ENCODE measurements around the gene FMN1. TPM values are rescaled to one million over a fixed set of nuclear protein-coding genes. Genes with fewer than 3 reads are reported as not detected.

FMN1 gene
- total and polyA plus RNA-seq, 2 of the 8 experiments (the other 6 are each of a cell fraction or from before 2014, with no cell fraction given): 0.27 to 3.7 TPM

- no peak overlapping the region for H2BK120ac ChIP-seq (replicated peaks; ENCODE audit: low read depth, low read length)
- H2AK5ac ChIP-seq (ENCODE audit: low read depth, low read length): no peak overlapping the region
- no peak overlapping the region for H3K14ac ChIP-seq (ENCODE audit: insufficient read length)
- H3K4me3 ChIP-seq (ENCODE audit: extremely low read depth in 1 of 4, insufficient read depth in 2 of 4, low read depth in 3 of 4, low read length in 4 of 4): no peak overlapping the region
- DNase-seq (ENCODE audit: low read depth in 1 of 2, low spot score in 2 of 2): no peak
- no peak overlapping the region for H3K56ac ChIP-seq (replicated peaks; ENCODE audit: insufficient read length, low read depth, low read length)
- no peaks in the 10 kb centered on the region for H3K23me2 ChIP-seq (ENCODE audit: low read depth, low read length)
- no peak overlapping the region for H2BK12ac ChIP-seq (ENCODE audit: low read depth, low read length)
- FAIRE-seq: no peak
- H3K36me3 ChIP-seq (ENCODE audit: control insufficient read depth in 2 of 4, insufficient read depth in 4 of 4, low read length in 3 of 4): no peaks in the 10 kb centered on the region; a peak in 1 of 8 replicates
- H2BK20ac ChIP-seq (ENCODE audit: low read length): no peak overlapping the region
- H4K91ac ChIP-seq (replicated peaks; ENCODE audit: insufficient read length, low read length): no peak overlapping the region
- H3K9me3 ChIP-seq (ENCODE audit: insufficient read depth in 2 of 2, low read depth in 1 of 2, low read length in 1 of 2): no peaks in the 10 kb centered on the region
- no peaks in the 10 kb centered on the region for H3K27me3 ChIP-seq (replicated peaks in 1 of 4; ENCODE audit: control insufficient read depth in 3 of 4, extremely low read depth in 1 of 4, insufficient read depth in 3 of 4, low read length in 3 of 4)
- H2BK5ac ChIP-seq (ENCODE audit: low read depth, low read length): no peak overlapping the region
- no peaks in the 10 kb centered on the region for H3K4me1 ChIP-seq (replicated peaks in 1 of 4; ENCODE audit: control insufficient read depth in 3 of 4, insufficient read depth in 4 of 4, low read length in 3 of 4)
- no peak overlapping the region for H4K8ac ChIP-seq (ENCODE audit: extremely low read depth, insufficient read depth, low read length)
- no peak overlapping the region for H3K23ac ChIP-seq (ENCODE audit: insufficient read length)
- ChIA-PET CTCF (ENCODE audit: partially characterized antibody) (interaction anchor here (1.9 kb wide), 1 partner anchor 8 kb away, joined by 5 read pairs; no protein-coding TSS in a partner anchor), POLR2A (ENCODE audit: partially characterized antibody) (no interaction called here)
- H4K5ac ChIP-seq (ENCODE audit: insufficient read length, low read depth, low read length): no peak overlapping the region
- no peak overlapping the region for H3K4me2 ChIP-seq (ENCODE audit: insufficient read depth in 1 of 2, low read depth in 2 of 2, low read length in 2 of 2)
- H2BK15ac ChIP-seq (ENCODE audit: low read length): no peak overlapping the region
- H4K20me1 ChIP-seq (replicated peaks in 1 of 2; ENCODE audit: control insufficient read depth in 1 of 2, insufficient read depth in 2 of 2, low read length in 2 of 2): no peaks in the 10 kb centered on the region
- no peak overlapping the region for H3K18ac ChIP-seq (ENCODE audit: extremely low read depth, low read length)
- H3K79me2 ChIP-seq (ENCODE audit: control insufficient read depth in 1 of 2, insufficient read depth in 2 of 2, low read length in 2 of 2): no peaks in the 10 kb centered on the region
- WGBS, 2 experiments (ENCODE audit: extremely low coverage in 1 of 2, insufficient coverage in 1 of 2, insufficient read length in 1 of 2, insufficient replicate concordance in 2 of 2, low coverage in 1 of 2, low lambda C conversion rate in 2 of 2, missing lambda C conversion rate in 1 of 2): 91% methylated on average over 6 of the region's 6 CpGs; no CpG with 5 or more reads in 1 of the 2 experiments
- H3K79me1 ChIP-seq (ENCODE audit: low read depth, low read length): no peaks in the 10 kb centered on the region
- no peak overlapping the region for H3K27ac ChIP-seq (ENCODE audit: low read depth, low read length)
- no peak overlapping the region for H2AFZ ChIP-seq (ENCODE audit: low read length)
- no peak overlapping the region for H3K9ac ChIP-seq (replicated peaks in 1 of 4; ENCODE audit: extremely low read depth in 1 of 4, low read depth in 3 of 4, low read length in 3 of 4)
- H3K4ac ChIP-seq (replicated peaks; ENCODE audit: insufficient read length, low read depth, low read length): no peak overlapping the region
- TF ChIP-seq TAF1 (IDR thresholded peaks at IDR 0.05; ENCODE audit: low read depth, low read length): no peak
- TF ChIP-seq BRCA1 (IDR thresholded peaks at IDR 0.05; ENCODE audit: low read depth, low read length): no peak
- TF ChIP-seq BCL11A (IDR thresholded peaks at IDR 0.05; ENCODE audit: low read depth in 2 of 2, low read length in 2 of 2): no peak
- no peak for TF ChIP-seq JUN (IDR thresholded peaks at IDR 0.05; ENCODE audit: low read depth, low read length)
- no peak for TF ChIP-seq YY1 (IDR thresholded peaks at IDR 0.05; ENCODE audit: low read depth, low read length)
- TF ChIP-seq RXRA (IDR thresholded peaks at IDR 0.05; ENCODE audit: insufficient read depth, low read depth, low read length): no peak
- no peak for TF ChIP-seq CEBPB (IDR thresholded peaks at IDR 0.05; ENCODE audit: low read depth, low read length)
- no peak for TF ChIP-seq BACH1 (IDR thresholded peaks at IDR 0.05; ENCODE audit: low read length)
- no peak for TF ChIP-seq NRF1 (IDR thresholded peaks at IDR 0.05; ENCODE audit: low read depth, low read length)
- no peak for TF ChIP-seq SRF (IDR thresholded peaks at IDR 0.05; ENCODE audit: low read depth, low read length)
- TF ChIP-seq SUZ12 (IDR thresholded peaks at IDR 0.05; ENCODE audit: low read length): no peak
- no peak for TF ChIP-seq GABPA (IDR thresholded peaks at IDR 0.05; ENCODE audit: borderline replicate concordance, insufficient read depth, low read length)
- TF ChIP-seq POU5F1 (IDR thresholded peaks at IDR 0.05; ENCODE audit: low read depth, low read length): no peak
- TF ChIP-seq GTF2F1 (IDR thresholded peaks at IDR 0.05; ENCODE audit: borderline replicate concordance, low read depth, low read length): no peak
- no peak for TF ChIP-seq CTBP2 (IDR thresholded peaks at IDR 0.05; ENCODE audit: borderline replicate concordance, insufficient read depth, insufficient read length, low read length)
Measured at GRCh38 chr15:32799936-32800535, 394.5 kb downstream of the FMN1 start.
